Measurements from ENCODE around the gene PAX8.

DNA sequence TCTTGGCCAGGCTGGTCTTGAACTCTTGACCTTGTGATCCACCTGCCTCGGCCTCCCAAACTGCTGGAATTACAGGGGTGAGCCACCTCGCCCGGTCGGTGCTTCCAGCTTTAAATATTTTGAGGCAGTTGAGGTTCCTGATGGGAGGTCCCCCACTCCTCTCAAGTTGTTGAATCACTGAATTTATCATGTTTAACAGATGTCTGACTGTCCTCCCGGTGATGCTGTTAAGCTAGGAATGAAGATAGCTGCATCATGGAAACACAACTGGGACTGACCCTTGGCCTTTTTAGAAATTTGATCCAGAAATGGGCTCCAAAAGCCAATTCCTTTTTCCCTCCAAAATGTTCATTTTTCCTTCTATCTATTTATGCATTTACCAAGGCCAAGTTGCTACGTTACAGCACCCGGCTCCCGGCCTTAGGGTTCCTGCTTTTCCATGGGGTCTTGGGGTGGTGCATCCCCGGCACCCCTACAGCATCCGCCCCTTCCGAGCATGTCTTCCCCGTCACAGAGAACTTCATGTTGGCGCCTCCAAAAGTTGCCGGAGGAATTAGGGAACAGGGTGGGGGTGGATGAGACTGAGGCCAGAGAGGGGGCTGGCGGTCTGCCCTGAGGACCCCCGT, 43.9 kb downstream of the PAX8 start:
- TF ChIP-seq, protein P1, sequence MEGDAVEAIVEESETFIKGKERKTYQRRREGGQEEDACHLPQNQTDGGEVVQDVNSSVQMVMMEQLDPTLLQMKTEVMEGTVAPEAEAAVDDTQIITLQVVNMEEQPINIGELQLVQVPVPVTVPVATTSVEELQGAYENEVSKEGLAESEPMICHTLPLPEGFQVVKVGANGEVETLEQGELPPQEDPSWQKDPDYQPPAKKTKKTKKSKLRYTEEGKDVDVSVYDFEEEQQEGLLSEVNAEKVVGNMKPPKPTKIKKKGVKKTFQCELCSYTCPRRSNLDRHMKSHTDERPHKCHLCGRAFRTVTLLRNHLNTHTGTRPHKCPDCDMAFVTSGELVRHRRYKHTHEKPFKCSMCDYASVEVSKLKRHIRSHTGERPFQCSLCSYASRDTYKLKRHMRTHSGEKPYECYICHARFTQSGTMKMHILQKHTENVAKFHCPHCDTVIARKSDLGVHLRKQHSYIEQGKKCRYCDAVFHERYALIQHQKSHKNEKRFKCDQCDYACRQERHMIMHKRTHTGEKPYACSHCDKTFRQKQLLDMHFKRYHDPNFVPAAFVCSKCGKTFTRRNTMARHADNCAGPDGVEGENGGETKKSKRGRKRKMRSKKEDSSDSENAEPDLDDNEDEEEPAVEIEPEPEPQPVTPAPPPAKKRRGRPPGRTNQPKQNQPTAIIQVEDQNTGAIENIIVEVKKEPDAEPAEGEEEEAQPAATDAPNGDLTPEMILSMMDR (IDR thresholded peaks at IDR 0.05) = no peak
- TF ChIP-seq POLR2A (IDR thresholded peaks at IDR 0.05; ENCODE audit: low read depth) (no peak), POLR2AphosphoS5 (IDR thresholded peaks at IDR 0.05) (no peak)
